Keratinocyte (primary cell): ENCODE data around the gene CPTP. TPM values are rescaled to one million over a fixed set of nuclear protein-coding genes. Genes with fewer than 3 reads are reported as not detected.

Experiments used
- DNase-seq: peaks from one replicate; pipeline ENCODE4 v3.0.0-alpha.2; 2011; ENCODE audit warnings: low read depth, missing footprints, low spot score
- FAIRE-seq: peaks from 2 replicates; lab custom pipeline; 2011; peaks lifted over from hg19 to GRCh38; lab: Jason Lieb, UNC
- H2AFZ ChIP-seq: 2 replicates; pipeline ENCODE4 v1.6.0; 2012; ENCODE audit warnings: low read length, control low read depth, inconsistent platforms; ENCODE audit not compliant: control insufficient read depth
- H3K27ac ChIP-seq: 2 replicates; pipeline ENCODE4 v1.5.1; 2011; ENCODE audit warnings: low read length; ENCODE audit not compliant: control insufficient read depth, insufficient read depth
- H3K27me3 ChIP-seq: 3 replicates; pipeline ENCODE4 v1.6.0; 2011; ENCODE audit warnings: low read length; ENCODE audit not compliant: control insufficient read depth, insufficient read depth; ENCODE audit errors: extremely low read depth
- H3K36me3 ChIP-seq, 2 experiments: 2 replicates in 1 of 2; 3 replicates in 1 of 2; pipeline ENCODE4 v1.5.1; 2011; ENCODE audit warnings: low read length in 2 of 2, mild to moderate bottlenecking in 1 of 2; ENCODE audit not compliant: control insufficient read depth in 2 of 2, insufficient read depth in 2 of 2; ENCODE audit errors: extremely low read depth in 1 of 2
- H3K4me1 ChIP-seq: 3 replicates; pipeline ENCODE4 v1.5.1; 2011; ENCODE audit warnings: low read length; ENCODE audit not compliant: control insufficient read depth, insufficient read depth; ENCODE audit errors: extremely low read depth
- H3K4me2 ChIP-seq: 3 replicates; pipeline ENCODE4 v1.6.0; 2011; ENCODE audit warnings: low read depth, low read length; ENCODE audit not compliant: control insufficient read depth, insufficient read depth; ENCODE audit errors: extremely low read depth
- H3K4me3 ChIP-seq, 3 experiments: fragments of 200-600 bp in 1 of 3; sonication (generic) in 1 of 3; 2 replicates in 2 of 3; 3 replicates in 1 of 3; pipeline ENCODE4 v1.5.1; 2011 to 2016; ENCODE audit warnings: low read length in 3 of 3, mild to moderate bottlenecking in 3 of 3, control low read depth in 2 of 3, inconsistent platforms in 1 of 3, low read depth in 1 of 3, mixed read lengths in 1 of 3, mixed run types in 1 of 3, moderate library complexity in 1 of 3; ENCODE audit not compliant: control insufficient read depth in 2 of 3, insufficient read depth in 2 of 3; ENCODE audit errors: extremely low read depth in 1 of 3
- H3K79me2 ChIP-seq: 2 replicates; pipeline ENCODE4 v1.6.0; 2012; ENCODE audit warnings: low read length; ENCODE audit not compliant: control insufficient read depth, insufficient read depth
- H3K9ac ChIP-seq: 3 replicates; pipeline ENCODE4 v1.6.0; 2011; ENCODE audit warnings: low read length; ENCODE audit not compliant: control insufficient read depth, insufficient read depth; ENCODE audit errors: extremely low read depth
- H3K9me1 ChIP-seq: 3 replicates; pipeline ENCODE4 v1.6.0; 2011; ENCODE audit warnings: low read length; ENCODE audit not compliant: control insufficient read depth, insufficient read depth; ENCODE audit errors: extremely low read depth
- H3K9me3 ChIP-seq: 2 replicates; pipeline ENCODE4 v1.5.1; 2012; ENCODE audit warnings: low read depth, low read length; ENCODE audit not compliant: control insufficient read depth
- H4K20me1 ChIP-seq: 3 replicates; pipeline ENCODE4 v1.6.0; 2011; ENCODE audit warnings: low read length; ENCODE audit not compliant: control insufficient read depth, insufficient read depth; ENCODE audit errors: extremely low read depth
- EZH2 ChIP-seq: IDR thresholded peaks from one replicate; pipeline ENCODE4 v1.6.1; 2012; ENCODE audit warnings: inconsistent platforms, mild to moderate bottlenecking, low read length, moderate library complexity
- dilution Hi-C: fragments of 300-500 bp; cut with MboI; formaldehyde crosslinking; loops from one replicate; pipeline ENCODE4 v1.7.0; 2020; ENCODE audit warnings: low sequenced_read_pairs; ENCODE audit not compliant: extremely low pct_ligation_motif_present
- polyA plus RNA-seq, 5 experiments: library from polyadenylated mRNA; depleted of rRNA in 3 of 5; stranded (reverse) in 3 of 5; stranded (forward) in 1 of 5; unstranded in 1 of 5; fragments of >200 nt; gene quantifications; 1 replicate in 1 of 5; 2 replicates in 3 of 5; 3 replicates in 1 of 5; pipeline versions ENCODE4 v1.2.1 to v1.2.3, GENCODE V29; 2011 to 2012; ENCODE audit warnings: missing spikeins in 2 of 5, low read depth in 1 of 5, low replicate concordance in 1 of 5
- TF ChIP-seq, protein P1 (sequence below), 3 experiments: IDR thresholded peaks in 1 of 3; conservative IDR thresholded peaks in 1 of 3; optimal IDR thresholded peaks in 1 of 3; 2 replicates in 2 of 3; 3 replicates in 1 of 3; pipeline versions ENCODE3 to v1.5.1; 2011; ENCODE audit warnings: low read length in 3 of 3, mild to moderate bottlenecking in 3 of 3, moderate library complexity in 2 of 3, control low read depth in 1 of 3, inconsistent platforms in 1 of 3; ENCODE audit not compliant: insufficient read depth in 2 of 3; ENCODE audit errors: extremely low read depth in 1 of 3

The CPTP gene
- polyA plus RNA-seq, 1 donor (not counting 4 experiments of a cell fraction or from before 2014, with no cell fraction given), result 5.8 TPM

DNA sequence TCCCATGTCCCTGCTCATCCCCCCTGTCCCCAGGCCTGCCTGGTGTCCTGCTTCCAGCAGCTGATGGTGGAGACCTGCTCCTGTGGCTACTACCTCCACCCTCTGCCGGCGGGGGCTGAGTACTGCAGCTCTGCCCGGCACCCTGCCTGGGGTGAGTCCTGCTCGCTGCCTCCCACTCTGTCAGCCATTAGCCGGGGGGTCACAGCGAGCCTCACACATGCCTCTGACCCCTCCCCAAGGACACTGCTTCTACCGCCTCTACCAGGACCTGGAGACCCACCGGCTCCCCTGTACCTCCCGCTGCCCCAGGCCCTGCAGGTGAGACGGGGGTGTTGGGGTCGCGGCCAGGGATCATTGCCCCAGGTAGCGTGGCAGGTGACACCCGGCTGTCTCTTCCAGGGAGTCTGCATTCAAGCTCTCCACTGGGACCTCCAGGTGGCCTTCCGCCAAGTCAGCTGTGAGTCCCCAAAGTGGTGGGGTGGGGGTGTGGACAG, 34.3 kb upstream of the CPTP start:
- peak; percentile 41 for FAIRE-seq
- Histone ChIP-seq H4K20me1 (peaks cover 6% of the 10 kb centered on the region), H3K36me3 (no peaks in the 10 kb centered on the region), H3K4me1 (peaks cover 9% of the 10 kb centered on the region), H3K9me1 (no peaks in the 10 kb centered on the region), H3K4me3 (no peak overlapping the region), H3K9me3 (no peaks in the 10 kb centered on the region), H3K27ac (no peak overlapping the region), H3K9ac (no peak overlapping the region), H3K4me2 (no peak overlapping the region), H2AFZ (no peak overlapping the region), H3K27me3 (peaks cover 5% of the 10 kb centered on the region), H3K79me2 (no peaks in the 10 kb centered on the region)
- TF ChIP-seq EZH2, result no peak
- TF ChIP-seq, protein P1, sequence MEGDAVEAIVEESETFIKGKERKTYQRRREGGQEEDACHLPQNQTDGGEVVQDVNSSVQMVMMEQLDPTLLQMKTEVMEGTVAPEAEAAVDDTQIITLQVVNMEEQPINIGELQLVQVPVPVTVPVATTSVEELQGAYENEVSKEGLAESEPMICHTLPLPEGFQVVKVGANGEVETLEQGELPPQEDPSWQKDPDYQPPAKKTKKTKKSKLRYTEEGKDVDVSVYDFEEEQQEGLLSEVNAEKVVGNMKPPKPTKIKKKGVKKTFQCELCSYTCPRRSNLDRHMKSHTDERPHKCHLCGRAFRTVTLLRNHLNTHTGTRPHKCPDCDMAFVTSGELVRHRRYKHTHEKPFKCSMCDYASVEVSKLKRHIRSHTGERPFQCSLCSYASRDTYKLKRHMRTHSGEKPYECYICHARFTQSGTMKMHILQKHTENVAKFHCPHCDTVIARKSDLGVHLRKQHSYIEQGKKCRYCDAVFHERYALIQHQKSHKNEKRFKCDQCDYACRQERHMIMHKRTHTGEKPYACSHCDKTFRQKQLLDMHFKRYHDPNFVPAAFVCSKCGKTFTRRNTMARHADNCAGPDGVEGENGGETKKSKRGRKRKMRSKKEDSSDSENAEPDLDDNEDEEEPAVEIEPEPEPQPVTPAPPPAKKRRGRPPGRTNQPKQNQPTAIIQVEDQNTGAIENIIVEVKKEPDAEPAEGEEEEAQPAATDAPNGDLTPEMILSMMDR (optimal IDR thresholded peaks at IDR 0.05 in 1 of 3, IDR thresholded peaks at IDR 0.05 in 1 of 3, conservative IDR thresholded peaks at IDR 0.05 in 1 of 3; ENCODE audit: extremely low read depth in 1 of 3, insufficient read depth in 2 of 3, low read length in 3 of 3), result peak; percentile 55 to 93 (median 85)
- dilution Hi-C loops, result no loop called here
- no peak for DNase-seq

DNA sequence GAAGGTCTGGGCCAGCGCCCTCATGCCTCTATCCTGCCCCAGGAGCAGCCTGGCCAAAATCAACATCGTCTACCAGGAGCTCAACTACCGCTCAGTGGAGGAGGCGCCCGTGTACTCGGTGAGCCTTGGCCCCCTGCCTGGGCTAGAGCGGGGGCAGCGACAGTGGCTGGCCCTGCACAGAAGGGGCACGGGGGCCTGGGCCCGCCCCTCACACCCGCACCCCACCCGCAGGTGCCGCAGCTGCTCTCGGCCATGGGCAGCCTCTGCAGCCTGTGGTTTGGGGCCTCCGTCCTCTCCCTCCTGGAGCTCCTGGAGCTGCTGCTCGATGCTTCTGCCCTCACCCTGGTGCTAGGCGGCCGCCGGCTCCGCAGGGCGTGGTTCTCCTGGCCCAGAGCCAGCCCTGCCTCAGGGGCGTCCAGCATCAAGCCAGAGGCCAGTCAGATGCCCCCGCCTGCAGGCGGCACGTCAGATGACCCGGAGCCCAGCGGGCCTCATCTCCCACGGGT, 33.5 kb upstream of the CPTP start:
- H2AFZ ChIP-seq, result no peak overlapping the region
- no peak overlapping the region for H3K9ac ChIP-seq
- no peaks in the 10 kb centered on the region for H3K79me2 ChIP-seq
- H3K4me2 ChIP-seq, result no peak overlapping the region
- H4K20me1 ChIP-seq, result peaks cover 6% of the 10 kb centered on the region
- H3K9me3 ChIP-seq, result no peaks in the 10 kb centered on the region
- DNase-seq, result no peak
- H3K27ac ChIP-seq, result no peak overlapping the region
- peaks cover 5% of the 10 kb centered on the region for H3K27me3 ChIP-seq
- FAIRE-seq, result no peak
- no peaks in the 10 kb centered on the region for H3K36me3 ChIP-seq
- H3K4me3 ChIP-seq, result no peak overlapping the region
- no peaks in the 10 kb centered on the region for H3K9me1 ChIP-seq
- TF ChIP-seq, protein P1 (optimal IDR thresholded peaks at IDR 0.05 in 1 of 3, IDR thresholded peaks at IDR 0.05 in 1 of 3, conservative IDR thresholded peaks at IDR 0.05 in 1 of 3; ENCODE audit: extremely low read depth in 1 of 3, insufficient read depth in 2 of 3, low read length in 3 of 3), result no peak
- TF ChIP-seq EZH2, result no peak
- dilution Hi-C loops, result no loop called here
- H3K4me1 ChIP-seq, result peaks cover 9% of the 10 kb centered on the region
